Transverse colon (tissue), 4 donors: ENCODE data around the gene ARMCX6.
"Not testable (repeated sequence)": the region's sequence is repeated elsewhere in the genome, so short reads cannot be mapped to it uniquely, and the experiment has no call there.

Experiments used
- CTCF ChIP-seq, 5 experiments: fragments of 200-600 bp in 3 of 5; fragments of 450-650 bp in 2 of 5; sonication (generic) in 3 of 5; IDR thresholded peaks; 1 replicate in 2 of 5; 2 replicates in 3 of 5; pipeline ENCODE4 v1.5.1; 2016 to 2017; ENCODE audit warnings: antibody characterized with exemption in 5 of 5, inconsistent platforms in 3 of 5, mild to moderate bottlenecking in 2 of 5, moderate library complexity in 1 of 5
- EP300 ChIP-seq: sonication (generic); formaldehyde crosslinking; IDR thresholded peaks from one replicate; pipeline ENCODE4 v1.6.1; 2017; ENCODE audit warnings: antibody characterized with exemption, low read depth
- POLR2A ChIP-seq: fragments of 450-650 bp; IDR thresholded peaks from one replicate; pipeline ENCODE4 v1.6.1; 2016; ENCODE audit warnings: antibody characterized with exemption, mild to moderate bottlenecking, moderate library complexity
- POLR2AphosphoS5 ChIP-seq, 3 donors: sonication (generic); formaldehyde crosslinking; IDR thresholded peaks; one replicate each; pipeline ENCODE4 v1.6.1; 2016; ENCODE audit warnings: antibody characterized with exemption in 3 of 3

DNA sequence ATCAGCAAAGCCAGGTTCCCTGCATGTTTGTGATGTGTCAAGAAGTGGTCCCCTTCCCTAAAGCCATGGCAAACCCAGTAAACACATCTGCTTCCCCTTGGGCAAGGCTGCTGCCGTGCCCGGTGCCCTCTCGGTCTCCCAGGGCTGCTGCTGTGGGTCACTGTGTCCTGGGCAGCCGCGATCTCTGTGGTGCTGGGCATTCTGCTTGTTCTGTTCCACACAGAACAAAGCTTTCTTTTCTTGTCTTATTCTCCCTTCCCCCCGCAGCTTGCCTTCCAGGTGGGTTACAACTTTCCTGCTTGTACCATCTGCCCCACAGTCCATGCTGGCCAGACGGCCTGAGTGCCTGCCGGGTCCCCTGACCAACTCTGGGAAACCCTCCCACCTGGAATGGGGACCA, 18.2 kb downstream of the ARMCX6 start:
- not testable (repeated sequence) for TF ChIP-seq EP300; CTCF (IDR thresholded peaks at IDR 0.05); POLR2A; POLR2AphosphoS5 (IDR thresholded peaks at IDR 0.05)
